ENCODE results near the gene ELK1.

GRCh38 chrX:47613082-47613481 lies 37.3 kb downstream of the ELK1 start:
- TF ChIP-seq CHD2 (IDR thresholded peaks at IDR 0.05; ENCODE audit: low read length) = no peak
- no peak for TF ChIP-seq POLR2AphosphoS5 (IDR thresholded peaks at IDR 0.05; ENCODE audit: low read depth, low read length)
- no peak for TF ChIP-seq CTCF (IDR thresholded peaks at IDR 0.05; ENCODE audit: control extremely low read depth in 1 of 3, insufficient read depth in 1 of 3, low read depth in 1 of 3, low read length in 3 of 3)
- no peak for TF ChIP-seq EZH2 (IDR thresholded peaks at IDR 0.05; ENCODE audit: low read depth, low read length, severe bottlenecking)
- TF ChIP-seq CTBP2 (IDR thresholded peaks at IDR 0.05; ENCODE audit: borderline replicate concordance, insufficient read depth, insufficient read length, low read length) = no peak
- no peak for TF ChIP-seq CHD1 (IDR thresholded peaks at IDR 0.05; ENCODE audit: low read depth, low read length)
- TF ChIP-seq TCF12 (IDR thresholded peaks at IDR 0.05; ENCODE audit: low read depth, low read length) = no peak
- TF ChIP-seq BCL11A (IDR thresholded peaks at IDR 0.05; ENCODE audit: low read depth in 2 of 2, low read length in 2 of 2) = no peak
- no peak for TF ChIP-seq SIN3A (conservative IDR thresholded peaks at IDR 0.05 in 1 of 2, IDR thresholded peaks at IDR 0.05 in 1 of 2; ENCODE audit: low read depth in 1 of 2, low read length in 2 of 2)
- no peak for TF ChIP-seq CREB1 (IDR thresholded peaks at IDR 0.05)
- no peak for TF ChIP-seq RNF2 (IDR thresholded peaks at IDR 0.05; ENCODE audit: borderline replicate concordance, low read depth, low read length, missing control alignments, poor library complexity, severe bottlenecking)
- TF ChIP-seq MAFK (IDR thresholded peaks at IDR 0.05; ENCODE audit: low read depth, low read length) = no peak

Measured in H1 (cell line).